Kidney (tissue), 14 donors: ENCODE measurements around the gene RAET1G. TPM values are rescaled to one million over a fixed set of nuclear protein-coding genes. Genes with fewer than 3 reads are reported as not detected.
"Not testable (repeated sequence)": the region's sequence is repeated elsewhere in the genome, so short reads cannot be mapped to it uniquely, and the experiment has no call there.

Experiments
- DNase-seq, 5 donors: peaks; one replicate each; pipeline ENCODE4 v3.0.0-alpha.2; 2013 to 2020
- FAIRE-seq: peaks from 2 replicates; lab custom pipeline; 2012; peaks lifted over from hg19 to GRCh38; lab: Jason Lieb, UNC
- H3K27ac ChIP-seq, 2 donors: one replicate each; pipeline ENCODE4 v1.7.0; 2013; ENCODE audit warnings: low read depth in 2 of 2, low read length in 2 of 2, inconsistent platforms in 1 of 2
- H3K27me3 ChIP-seq: one replicate; pipeline ENCODE4 v1.7.1; 2013; ENCODE audit warnings: low read length, inconsistent platforms; ENCODE audit not compliant: control insufficient read depth, insufficient read depth
- H3K36me3 ChIP-seq, 3 donors: one replicate each; pipeline versions ENCODE4 v1.7.0 to v1.7.1; 2013; ENCODE audit warnings: low read length in 3 of 3, control low read depth in 1 of 3, inconsistent platforms in 1 of 3; ENCODE audit not compliant: insufficient read depth in 3 of 3, control insufficient read depth in 2 of 3
- H3K4me1 ChIP-seq, 3 donors: one replicate each; pipeline versions ENCODE4 v1.7.0 to v1.7.1; 2013; ENCODE audit warnings: low read length in 3 of 3, inconsistent platforms in 1 of 3, low read depth in 1 of 3; ENCODE audit not compliant: control insufficient read depth in 2 of 3, insufficient read depth in 2 of 3
- H3K4me3 ChIP-seq, 3 donors: one replicate each; pipeline versions ENCODE4 v1.7.0 to v1.8.1; 2013; ENCODE audit warnings: low read length in 3 of 3, control low read depth in 1 of 3, inconsistent platforms in 1 of 3
- H3K9ac ChIP-seq, 3 donors: one replicate each; pipeline versions ENCODE4 v1.7.0 to v1.7.1; 2013; ENCODE audit warnings: low read length in 3 of 3, control low read depth in 1 of 3, inconsistent platforms in 1 of 3
- H3K9me3 ChIP-seq, 3 donors: one replicate each; pipeline versions ENCODE4 v1.7.0 to v1.7.1; 2013; ENCODE audit warnings: low read length in 3 of 3, control low read depth in 1 of 3, inconsistent platforms in 1 of 3; ENCODE audit not compliant: control insufficient read depth in 2 of 3, insufficient read depth in 1 of 3
- intact Hi-C: fragments of 100-400 bp; cut with DNase I; formaldehyde crosslinking; loops from one replicate; pipeline ENCODE4 v1.11.1; 2022
- polyA plus RNA-seq: library from polyadenylated mRNA; stranded (reverse); fragments of 350-450 nt; fragmentation: Illumina TruSeq; extraction: RNeasy Lipid Tissue Mini Kit (QIAGEN cat#74804); gene quantifications from one replicate; pipeline ENCODE4 v1.2.3, GENCODE V29; 2014; ENCODE audit warnings: low read depth, low replicate concordance; ENCODE audit not compliant: insufficient read depth
- total RNA-seq: library from RNA; stranded (reverse); fragmentation: NEBNext Ultra II Directional; extraction: Animal tissue kit (Norgen Biotek cat#: 25700); gene quantifications from one replicate; pipeline ENCODE4 v1.2.1, GENCODE V29; 2021
- TF ChIP-seq, protein P1 (sequence below): IDR thresholded peaks from 3 replicates; pipeline ENCODE4 v1.5.1; 2012; ENCODE audit warnings: mild to moderate bottlenecking, moderate library complexity, borderline replicate concordance; ENCODE audit not compliant: insufficient read depth; ENCODE audit errors: extremely low read depth
- donor health status: control.
- donor health status: control.
- donor health status: control.
- donor health status: control.
- donor health status: control.
- donor health status: DM: yes; HTN: yes; CAD: no.
- donor health status: Normal renal cell carcinoma (clear cell type).

The RAET1G gene
- total and polyA plus RNA-seq, 2 donors from 2014 or later = 0.41 to 1.3 TPM

DNA sequence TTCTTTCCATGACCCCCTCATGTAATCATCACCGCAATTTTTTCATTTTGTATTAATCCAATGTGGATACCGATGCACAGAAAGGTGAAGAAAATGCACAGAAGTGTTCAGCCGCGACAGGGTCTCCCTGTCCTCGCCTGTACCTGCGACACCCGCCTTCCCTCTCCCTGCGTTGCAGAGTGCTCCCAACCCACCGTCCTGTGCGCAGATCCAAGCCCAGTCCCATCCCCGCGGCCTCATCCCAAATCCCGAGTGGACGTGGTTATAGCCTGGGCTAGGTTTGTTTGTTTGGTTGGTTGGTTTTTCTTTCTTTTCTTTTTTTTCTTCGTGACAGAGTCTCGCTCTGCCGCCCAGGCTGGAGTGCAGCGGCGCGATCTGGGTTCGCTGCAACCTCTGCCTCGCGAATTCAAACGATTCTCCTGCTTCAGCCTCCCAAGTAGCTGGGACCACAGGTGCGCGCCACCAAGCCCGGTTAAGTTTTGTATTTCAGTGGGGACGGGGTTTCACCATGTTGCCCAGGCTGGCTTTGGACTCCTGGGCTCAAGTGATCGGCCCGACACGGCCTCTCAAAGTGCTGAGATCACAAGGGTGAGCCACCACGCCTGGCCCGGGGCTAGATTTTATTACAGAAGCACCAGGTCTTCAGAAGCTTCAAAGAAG, 536 bp upstream of the RAET1G start:
- Histone ChIP-seq H3K27me3 (peaks cover 6% of the 10 kb centered on the region), H3K27ac (no peak overlapping the region), H3K4me1 (peaks cover 0 to 4% (median 0%) of the 10 kb centered on the region in 3 donors), H3K36me3 (no peaks in the 10 kb centered on the region), H3K4me3 (peak overlapping the region; percentile 55 to 60 (median 58)), H3K9me3 (no peaks in the 10 kb centered on the region), H3K9ac (peak overlapping the region in 2 of 3 donors; percentile 22 to 48)
- FAIRE-seq (no peak), DNase-seq (peak in 1 of 5 donors; percentile 59)
- intact Hi-C loops = no loop called here
- TF ChIP-seq, protein P1, sequence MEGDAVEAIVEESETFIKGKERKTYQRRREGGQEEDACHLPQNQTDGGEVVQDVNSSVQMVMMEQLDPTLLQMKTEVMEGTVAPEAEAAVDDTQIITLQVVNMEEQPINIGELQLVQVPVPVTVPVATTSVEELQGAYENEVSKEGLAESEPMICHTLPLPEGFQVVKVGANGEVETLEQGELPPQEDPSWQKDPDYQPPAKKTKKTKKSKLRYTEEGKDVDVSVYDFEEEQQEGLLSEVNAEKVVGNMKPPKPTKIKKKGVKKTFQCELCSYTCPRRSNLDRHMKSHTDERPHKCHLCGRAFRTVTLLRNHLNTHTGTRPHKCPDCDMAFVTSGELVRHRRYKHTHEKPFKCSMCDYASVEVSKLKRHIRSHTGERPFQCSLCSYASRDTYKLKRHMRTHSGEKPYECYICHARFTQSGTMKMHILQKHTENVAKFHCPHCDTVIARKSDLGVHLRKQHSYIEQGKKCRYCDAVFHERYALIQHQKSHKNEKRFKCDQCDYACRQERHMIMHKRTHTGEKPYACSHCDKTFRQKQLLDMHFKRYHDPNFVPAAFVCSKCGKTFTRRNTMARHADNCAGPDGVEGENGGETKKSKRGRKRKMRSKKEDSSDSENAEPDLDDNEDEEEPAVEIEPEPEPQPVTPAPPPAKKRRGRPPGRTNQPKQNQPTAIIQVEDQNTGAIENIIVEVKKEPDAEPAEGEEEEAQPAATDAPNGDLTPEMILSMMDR = no peak

DNA sequence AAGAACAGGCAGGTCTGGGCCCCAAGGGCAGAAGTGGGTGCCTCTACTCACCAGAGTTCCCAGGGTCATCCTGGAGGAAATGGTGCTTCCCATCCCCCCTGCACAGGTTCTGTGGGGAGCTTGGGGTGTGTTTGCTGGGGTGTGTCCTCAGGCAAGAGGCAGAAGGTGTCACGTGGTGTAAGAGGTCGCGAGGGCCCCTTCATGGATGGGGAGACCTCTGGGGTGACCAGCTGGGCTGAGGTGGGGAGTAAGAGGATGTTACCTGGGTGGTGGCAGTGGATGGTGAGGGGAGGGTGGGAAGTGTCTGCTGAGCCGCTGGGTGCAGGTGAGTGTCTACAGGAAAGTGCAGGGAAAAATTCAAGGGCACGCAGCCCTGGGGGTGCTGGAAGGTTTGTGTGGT, 830 bp downstream of the RAET1G start:
- intact Hi-C loops, H3K4me1 ChIP-seq, H3K27ac ChIP-seq, H3K9ac ChIP-seq, H3K4me3 ChIP-seq, FAIRE-seq, H3K36me3 ChIP-seq, H3K27me3 ChIP-seq, H3K9me3 ChIP-seq: not testable (repeated sequence)
- DNase-seq = peak in 1 of 5 donors; percentile 73

- DNase-seq (peak in 1 of 5 donors; percentile 45), FAIRE-seq (no peak)
- Histone ChIP-seq H3K36me3 (no peaks in the 10 kb centered on the region), H3K4me3 (no peak overlapping the region), H3K27ac (no peak overlapping the region), H3K9ac (no peak overlapping the region), H3K4me1 (peaks cover 0 to 4% (median 0%) of the 10 kb centered on the region in 3 donors), H3K9me3 (no peaks in the 10 kb centered on the region), H3K27me3 (peaks cover 6% of the 10 kb centered on the region)
- TF ChIP-seq, protein P1 = no peak
- intact Hi-C loops = no loop called here
These were observed 1.6 kb downstream of the RAET1G start for GRCh38 chr6:149921361-149921760.

- intact Hi-C loops = no loop called here
- TF ChIP-seq, protein P1 = no peak
- H3K4me1 ChIP-seq = peaks cover 0 to 2% (median 0%) of the 10 kb centered on the region in 3 donors
- FAIRE-seq (no peak), DNase-seq (peak in 1 of 5 donors; percentile 12)
- no peak overlapping the region for H3K4me3 ChIP-seq
- no peaks in the 10 kb centered on the region for H3K36me3 ChIP-seq
- H3K9ac ChIP-seq = no peak overlapping the region
- no peaks in the 10 kb centered on the region for H3K9me3 ChIP-seq
- no peak overlapping the region for H3K27ac ChIP-seq
- peaks cover 5% of the 10 kb centered on the region for H3K27me3 ChIP-seq
These were observed 3.1 kb downstream of the RAET1G start for GRCh38 chr6:149919834-149920225.

- H3K27ac ChIP-seq, H3K4me1 ChIP-seq, H3K9ac ChIP-seq, H3K4me3 ChIP-seq, H3K27me3 ChIP-seq, FAIRE-seq, H3K36me3 ChIP-seq, intact Hi-C loops, H3K9me3 ChIP-seq: not testable (repeated sequence)
- peak in 1 of 5 donors; percentile 21 for DNase-seq
These were observed 3.6 kb downstream of the RAET1G start for GRCh38 chr6:149919126-149919833.
